ENCODE results near the gene MYO19. TPM values are rescaled to one million over a fixed set of nuclear protein-coding genes. Genes with fewer than 3 reads are reported as not detected.

MYO19 gene
- total RNA-seq, 4 donors from 2014 or later: 134 to 366 (median 154) TPM

GRCh38 chr17:36469733-36470132, 64.9 kb downstream of the MYO19 start:
- Histone ChIP-seq H3K4me3 (no peak overlapping the region), H3K4me1 (no peaks in the 10 kb centered on the region), H3K36me3 (no peaks in the 10 kb centered on the region), H3K9me3 (no peaks in the 10 kb centered on the region), H3K27ac (no peak overlapping the region), H3K27me3 (peaks cover 58% of the 10 kb centered on the region)
- TF ChIP-seq POLR2AphosphoS5 (IDR thresholded peaks at IDR 0.05): no peak
- no peak for TF ChIP-seq CTCF (IDR thresholded peaks at IDR 0.05)
- TF ChIP-seq POLR2A (IDR thresholded peaks at IDR 0.05): no peak
- no peak for TF ChIP-seq EP300 (IDR thresholded peaks at IDR 0.05)
- DNase-seq (ENCODE audit: low spot score in 2 of 2): no peak
- WGBS: 69% methylated on average over 7 of the region's 7 CpGs

GRCh38 chr17:36468903-36469635, 65.6 kb downstream of the MYO19 start:
- WGBS: 77% methylated on average over 18 of the region's 18 CpGs
- Histone ChIP-seq H3K9me3 (no peaks in the 10 kb centered on the region), H3K4me3 (no peak overlapping the region), H3K36me3 (no peaks in the 10 kb centered on the region), H3K27me3 (peaks cover 64% of the 10 kb centered on the region), H3K4me1 (no peaks in the 10 kb centered on the region), H3K27ac (no peak overlapping the region)
- TF ChIP-seq CTCF (IDR thresholded peaks at IDR 0.05) (no peak), POLR2AphosphoS5 (IDR thresholded peaks at IDR 0.05) (no peak), POLR2A (IDR thresholded peaks at IDR 0.05) (no peak), EP300 (IDR thresholded peaks at IDR 0.05) (no peak)
- no peak for DNase-seq (ENCODE audit: low spot score in 2 of 2)

- Histone ChIP-seq H3K9me3 (no peaks in the 10 kb centered on the region), H3K4me1 (no peaks in the 10 kb centered on the region), H3K4me3 (no peak overlapping the region), H3K27me3 (peaks cover 74% of the 10 kb centered on the region), H3K36me3 (no peaks in the 10 kb centered on the region), H3K27ac (no peak overlapping the region)
- no CpG with 5 or more reads among the region's 21 CpGs for WGBS
- no peak for DNase-seq (ENCODE audit: low spot score in 2 of 2)
- no peak for TF ChIP-seq POLR2AphosphoS5 (IDR thresholded peaks at IDR 0.05)
- no peak for TF ChIP-seq POLR2A (IDR thresholded peaks at IDR 0.05)
- TF ChIP-seq CTCF (IDR thresholded peaks at IDR 0.05): no peak
- no peak for TF ChIP-seq EP300 (IDR thresholded peaks at IDR 0.05)
Observed at GRCh38 chr17:36464765-36465088, 69.9 kb downstream of the MYO19 start.

- Histone ChIP-seq H3K27ac (no peak overlapping the region), H3K4me1 (no peaks in the 10 kb centered on the region), H3K27me3 (peaks cover 69% of the 10 kb centered on the region), H3K4me3 (no peak overlapping the region), H3K36me3 (no peaks in the 10 kb centered on the region), H3K9me3 (no peaks in the 10 kb centered on the region)
- no peak for DNase-seq (ENCODE audit: low spot score in 2 of 2)
- TF ChIP-seq CTCF (IDR thresholded peaks at IDR 0.05): no peak
- no peak for TF ChIP-seq POLR2AphosphoS5 (IDR thresholded peaks at IDR 0.05)
- WGBS: 14% methylated on average over 47 of the region's 54 CpGs
Observed at GRCh38 chr17:36463916-36464764, 70.5 kb downstream of the MYO19 start.

- H3K4me3 ChIP-seq: no peak overlapping the region
- no peak overlapping the region for H3K27ac ChIP-seq
- WGBS: 41% methylated on average over 9 of the region's 10 CpGs
- DNase-seq (ENCODE audit: low spot score in 2 of 2): no peak
- H3K27me3 ChIP-seq: peaks cover 57% of the 10 kb centered on the region
- H3K9me3 ChIP-seq: no peaks in the 10 kb centered on the region
- H3K4me1 ChIP-seq: no peaks in the 10 kb centered on the region
- no peaks in the 10 kb centered on the region for H3K36me3 ChIP-seq
- no peak for TF ChIP-seq CTCF (IDR thresholded peaks at IDR 0.05)
Observed at GRCh38 chr17:36461330-36462110, 73.1 kb downstream of the MYO19 start.

All from suprapubic skin (tissue), 4 donors.